Measurements from ENCODE around the gene GRIK4.

The GRIK4 gene

DNA sequence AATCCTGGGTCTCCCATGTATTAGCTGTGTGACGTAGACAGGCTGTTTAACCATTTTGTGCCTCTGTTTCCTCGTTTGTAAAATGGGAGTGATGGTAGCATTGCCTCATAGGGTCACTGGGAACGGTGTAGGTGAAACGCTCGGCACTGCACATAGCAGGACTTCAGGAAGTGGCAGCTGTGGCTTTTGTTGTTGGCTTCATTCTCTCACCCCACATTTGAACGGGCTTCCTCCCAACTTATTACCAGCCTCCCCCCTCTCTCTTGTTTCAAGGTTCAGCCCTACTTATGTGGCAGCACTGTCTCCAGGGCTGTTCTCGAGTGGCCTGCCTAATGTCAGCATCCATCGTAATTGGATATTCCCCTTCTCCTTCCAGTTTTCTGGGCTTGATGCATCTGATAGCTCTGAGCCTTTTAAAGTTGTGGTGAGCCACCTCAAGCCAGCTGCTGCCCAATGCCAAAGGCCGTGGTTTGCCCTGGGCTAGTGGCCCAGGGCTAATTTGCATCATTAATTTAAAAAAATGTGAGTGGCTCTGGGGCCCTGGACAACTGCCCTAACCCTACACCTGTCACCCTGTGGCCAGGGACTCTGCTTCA, 294.5 kb downstream of the GRIK4 start:
- ATAC-seq (replicated peaks; ENCODE audit: extremely low read depth, poor library complexity, severe bottlenecking) (no peak), DNase-seq (ENCODE audit: low spot score in 2 of 2) (no peak)
- Mint-ChIP-seq H3K27me3 (peaks cover 11% of the 10 kb centered on the region), H3K4me3 (no peak overlapping the region), H3K36me3 (ENCODE audit: insufficient read depth) (peaks cover 1% of the 10 kb centered on the region), H3K9me3 (no peaks in the 10 kb centered on the region), H3K27ac (ENCODE audit: low read depth) (no peak overlapping the region), H3K4me1 (peaks cover 33% of the 10 kb centered on the region)

DNA sequence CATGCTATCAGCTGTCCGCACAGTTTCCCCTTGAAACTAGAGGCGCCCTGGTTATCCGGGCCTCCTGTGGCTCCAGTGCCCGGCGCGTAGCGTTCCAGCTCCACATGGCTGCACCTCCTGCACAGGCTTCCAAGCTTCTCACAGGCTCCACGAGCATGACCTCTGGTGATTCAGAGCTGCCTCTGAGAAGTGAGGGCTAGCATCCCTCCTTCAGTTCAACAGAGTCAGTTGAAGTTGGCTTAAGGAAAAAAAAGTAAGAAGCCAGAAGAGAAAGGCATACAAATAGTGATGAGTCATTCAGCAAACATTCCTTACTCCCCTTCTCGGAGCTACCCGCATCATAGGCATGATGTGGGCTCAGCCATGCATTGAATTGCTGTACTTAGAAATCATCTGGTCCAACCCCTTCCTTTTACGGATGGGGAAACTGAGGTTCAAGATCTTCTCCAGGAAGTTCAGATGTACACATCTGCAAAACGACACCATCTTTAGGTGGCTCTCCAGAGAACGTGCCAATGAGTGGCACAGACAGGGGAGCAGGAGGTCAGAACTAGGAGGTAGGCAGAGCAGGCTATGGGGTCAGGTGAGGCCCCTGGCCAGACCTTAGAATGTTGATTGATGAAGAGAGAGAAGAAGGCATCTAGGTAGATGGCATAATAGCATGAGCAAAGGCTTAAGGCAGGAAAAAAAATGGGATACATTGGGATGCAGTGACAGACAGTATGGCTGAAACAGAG, 296.0 kb downstream of the GRIK4 start:
- DNase-seq (ENCODE audit: low spot score in 2 of 2) (no peak), ATAC-seq (replicated peaks; ENCODE audit: extremely low read depth, poor library complexity, severe bottlenecking) (no peak)
- Mint-ChIP-seq H3K4me3 (no peak overlapping the region), H3K27ac (ENCODE audit: low read depth) (peak overlapping the region; percentile 8), H3K36me3 (ENCODE audit: insufficient read depth) (peaks cover 1% of the 10 kb centered on the region), H3K27me3 (peaks cover 2% of the 10 kb centered on the region), H3K4me1 (peaks cover 28% of the 10 kb centered on the region), H3K9me3 (no peaks in the 10 kb centered on the region)

DNA sequence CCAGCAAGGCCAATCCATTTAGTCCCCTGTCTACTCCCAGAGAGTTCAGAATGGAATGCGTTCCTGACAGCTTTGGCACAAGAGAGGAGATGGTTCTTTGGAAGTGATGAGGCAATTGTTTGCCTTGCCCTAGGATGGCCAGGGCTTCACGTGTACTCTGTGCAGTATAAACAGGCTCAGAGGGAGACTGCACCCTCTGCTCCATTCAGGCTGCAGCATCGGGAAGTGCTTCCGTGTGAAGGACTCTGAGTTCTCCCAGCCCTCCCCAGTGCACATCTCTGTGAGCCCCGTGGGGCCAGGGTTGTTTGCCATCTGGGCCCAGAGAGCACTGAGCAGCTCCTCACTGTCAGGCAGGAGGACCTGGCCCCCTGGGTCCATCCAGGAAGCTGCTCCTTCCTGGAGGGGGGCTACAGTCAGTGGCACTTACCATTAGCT, 297.1 kb downstream of the GRIK4 start:
- peaks cover 28% of the 10 kb centered on the region for H3K4me1 Mint-ChIP-seq
- H3K27ac Mint-ChIP-seq (ENCODE audit: low read depth) = no peak overlapping the region
- H3K9me3 Mint-ChIP-seq = no peaks in the 10 kb centered on the region

DNA sequence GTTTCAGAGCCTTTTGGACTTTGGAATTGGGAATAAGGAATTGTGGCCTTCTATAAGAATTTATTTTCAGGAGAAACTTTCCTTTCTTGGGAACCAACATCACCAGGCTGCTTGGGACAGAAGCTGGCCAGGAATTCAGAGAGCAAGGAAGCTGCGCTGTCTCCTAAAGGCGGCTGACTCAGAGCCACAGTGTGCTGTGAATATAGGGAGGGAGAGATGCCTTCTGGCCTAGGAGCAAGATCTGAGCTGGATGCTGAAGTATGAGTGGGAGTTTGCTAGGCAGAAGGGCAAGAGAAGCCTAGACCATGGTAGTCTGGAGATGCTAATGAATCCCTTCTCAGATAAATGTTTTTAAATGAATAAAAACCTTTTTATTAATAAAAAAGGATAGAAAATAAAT, 298.7 kb downstream of the GRIK4 start:
- Mint-ChIP-seq H3K4me3 (no peak overlapping the region), H3K4me1 (peaks cover 20% of the 10 kb centered on the region), H3K27ac (ENCODE audit: low read depth) (no peak overlapping the region), H3K27me3 (peaks cover 8% of the 10 kb centered on the region), H3K9me3 (no peaks in the 10 kb centered on the region), H3K36me3 (ENCODE audit: insufficient read depth) (no peaks in the 10 kb centered on the region)
- DNase-seq (ENCODE audit: low spot score in 2 of 2) (no peak), ATAC-seq (replicated peaks; ENCODE audit: extremely low read depth, poor library complexity, severe bottlenecking) (no peak)

More for the DNA sequence above, 297.1 kb downstream of the GRIK4 start:
- Mint-ChIP-seq H3K36me3 (ENCODE audit: insufficient read depth) (peaks cover 1% of the 10 kb centered on the region), H3K4me3 (no peak overlapping the region), H3K27me3 (no peaks in the 10 kb centered on the region)
- DNase-seq (ENCODE audit: low spot score in 2 of 2) (no peak), ATAC-seq (replicated peaks; ENCODE audit: extremely low read depth, poor library complexity, severe bottlenecking) (no peak)

DNA sequence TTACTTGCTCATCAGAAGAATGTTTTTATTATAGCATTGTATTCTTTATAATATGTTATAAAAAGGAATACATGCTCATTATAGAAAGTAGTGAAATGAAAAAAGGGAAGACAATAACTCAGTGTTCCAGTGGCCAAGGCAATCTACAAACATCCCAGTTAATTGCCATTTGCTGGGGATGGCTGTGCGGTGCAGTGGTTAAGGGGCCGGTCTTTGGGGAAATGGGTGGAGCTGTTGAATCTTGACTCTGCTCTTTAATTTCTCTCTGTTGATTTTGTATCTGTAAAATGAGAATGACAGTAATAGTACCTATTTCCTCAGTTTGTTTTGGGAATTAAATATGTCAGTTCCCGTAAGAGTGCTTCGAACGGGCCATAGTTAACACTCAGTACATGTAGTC, 299.7 kb downstream of the GRIK4 start:
- no peaks in the 10 kb centered on the region for H3K36me3 Mint-ChIP-seq (ENCODE audit: insufficient read depth)
- ATAC-seq (replicated peaks; ENCODE audit: extremely low read depth, poor library complexity, severe bottlenecking) (no peak), DNase-seq (ENCODE audit: low spot score in 2 of 2) (no peak)
- H3K4me1 Mint-ChIP-seq = peaks cover 11% of the 10 kb centered on the region
- H3K9me3 Mint-ChIP-seq = no peaks in the 10 kb centered on the region
- no peak overlapping the region for H3K4me3 Mint-ChIP-seq
- no peak overlapping the region for H3K27ac Mint-ChIP-seq (ENCODE audit: low read depth)
- H3K27me3 Mint-ChIP-seq = peaks cover 10% of the 10 kb centered on the region

DNA sequence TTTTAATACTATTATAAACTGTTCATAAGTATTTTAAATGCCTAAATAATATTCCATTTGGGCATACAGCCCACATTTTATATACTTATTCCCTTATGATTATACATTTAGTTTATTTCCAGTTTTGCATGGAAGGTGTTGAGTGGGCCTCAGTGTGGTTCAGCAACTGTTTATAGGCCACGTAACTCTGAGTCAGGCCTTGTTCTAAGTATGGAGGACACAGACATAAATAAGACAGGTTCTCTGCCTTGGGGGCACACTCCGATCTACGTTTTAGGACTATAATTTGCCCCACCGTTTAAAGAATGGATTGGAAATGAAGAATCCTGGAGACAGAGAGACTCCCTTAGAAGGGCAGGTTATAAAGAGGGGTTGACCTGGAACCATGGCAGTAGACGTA, 300.2 kb downstream of the GRIK4 start:
- Mint-ChIP-seq H3K27me3 (peaks cover 13% of the 10 kb centered on the region), H3K27ac (ENCODE audit: low read depth) (no peak overlapping the region), H3K4me1 (peaks cover 6% of the 10 kb centered on the region), H3K36me3 (ENCODE audit: insufficient read depth) (no peaks in the 10 kb centered on the region), H3K9me3 (no peaks in the 10 kb centered on the region), H3K4me3 (no peak overlapping the region)
- ATAC-seq (replicated peaks; ENCODE audit: extremely low read depth, poor library complexity, severe bottlenecking) = no peak
- DNase-seq (ENCODE audit: low spot score in 2 of 2) = no peak

DNA sequence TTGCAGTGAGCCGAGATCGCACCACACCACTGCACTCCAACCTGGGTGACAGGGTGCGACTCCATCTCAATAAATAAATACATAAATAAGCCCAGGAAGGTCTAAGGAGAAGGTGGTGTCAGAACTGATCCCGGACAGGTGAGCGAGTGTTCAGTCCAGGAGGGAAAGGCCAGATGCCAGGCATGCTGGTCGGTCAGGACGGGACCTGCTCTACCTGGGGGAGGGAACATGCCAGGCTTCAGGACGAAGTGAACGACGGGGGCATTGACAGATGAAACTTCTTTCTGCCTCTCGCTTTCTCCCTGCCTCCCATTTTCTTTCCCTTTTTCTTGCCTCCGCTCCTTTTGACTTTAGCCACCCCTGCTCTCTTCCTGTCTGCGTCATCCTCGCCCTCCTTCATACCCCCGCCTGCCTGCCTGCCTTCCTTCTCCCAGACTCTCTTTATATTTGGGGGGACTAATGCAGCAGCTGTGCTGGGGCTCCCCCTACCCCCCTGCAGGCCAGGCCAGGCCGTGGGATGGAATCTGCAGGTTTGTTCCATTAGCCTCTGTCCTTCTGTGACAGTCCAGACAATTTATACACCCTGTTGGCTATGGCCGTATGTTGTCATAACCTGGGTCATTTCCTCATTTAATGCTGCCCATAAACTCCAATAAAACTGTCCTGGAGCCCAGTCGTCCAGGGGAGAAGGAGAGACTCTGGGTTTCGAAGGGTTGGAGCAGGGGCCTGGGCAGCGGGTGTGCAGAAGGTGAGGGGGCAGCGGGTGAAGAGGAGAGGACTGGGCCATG, 303.2 kb downstream of the GRIK4 start:
- Mint-ChIP-seq H3K4me3 (no peak overlapping the region), H3K27me3 (peaks cover 43% of the 10 kb centered on the region), H3K36me3 (ENCODE audit: insufficient read depth) (peaks cover 2% of the 10 kb centered on the region), H3K4me1 (peaks cover 7% of the 10 kb centered on the region), H3K9me3 (no peaks in the 10 kb centered on the region), H3K27ac (ENCODE audit: low read depth) (no peak overlapping the region)
- ATAC-seq (replicated peaks; ENCODE audit: extremely low read depth, poor library complexity, severe bottlenecking) = no peak
- DNase-seq (ENCODE audit: low spot score in 2 of 2) = no peak

DNA sequence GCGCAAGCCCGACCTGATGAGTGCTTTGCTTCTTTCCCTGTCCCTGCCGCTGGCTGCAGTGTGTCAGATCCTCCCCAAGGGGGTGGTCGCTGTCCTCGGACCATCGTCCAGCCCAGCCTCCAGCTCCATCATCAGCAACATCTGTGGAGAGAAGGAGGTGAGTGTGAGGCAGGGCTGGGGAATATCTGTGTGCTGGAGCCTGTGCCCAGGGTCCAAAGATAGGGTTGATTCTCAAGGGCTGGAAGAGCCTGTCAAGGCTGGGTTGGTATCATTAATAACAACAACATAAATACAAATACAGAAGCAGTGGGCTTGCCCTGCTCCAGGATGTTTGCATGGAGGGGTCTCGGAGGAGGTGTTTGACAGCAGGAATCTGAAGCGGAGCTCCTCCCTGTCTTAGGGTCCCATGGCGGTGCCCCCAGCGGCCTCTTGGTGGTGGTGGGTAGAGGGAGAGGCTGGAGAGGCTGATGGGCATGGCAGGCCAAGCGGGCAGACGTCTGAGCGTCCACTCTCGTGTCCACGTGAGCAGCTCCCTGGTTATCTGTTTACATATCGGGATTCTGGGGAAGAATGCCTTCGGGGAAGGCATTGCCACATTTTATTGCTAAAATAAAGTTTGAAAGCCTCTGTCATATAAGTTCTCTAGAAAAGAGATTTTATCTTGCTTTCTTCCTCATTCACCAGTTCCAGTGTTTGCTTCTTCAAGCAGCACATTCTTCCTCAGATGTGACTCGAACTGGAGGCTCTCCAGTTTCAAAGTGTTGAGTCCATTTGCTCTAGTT, 304.0 kb downstream of the GRIK4 start:
- DNase-seq (ENCODE audit: low spot score in 2 of 2) (no peak), ATAC-seq (replicated peaks; ENCODE audit: extremely low read depth, poor library complexity, severe bottlenecking) (no peak)
- H3K27ac Mint-ChIP-seq (ENCODE audit: low read depth) = no peak overlapping the region
- H3K4me1 Mint-ChIP-seq = peaks cover 7% of the 10 kb centered on the region
- H3K36me3 Mint-ChIP-seq (ENCODE audit: insufficient read depth) = peaks cover 2% of the 10 kb centered on the region
- peaks cover 51% of the 10 kb centered on the region for H3K27me3 Mint-ChIP-seq
- H3K9me3 Mint-ChIP-seq = no peaks in the 10 kb centered on the region
- no peak overlapping the region for H3K4me3 Mint-ChIP-seq

DNA sequence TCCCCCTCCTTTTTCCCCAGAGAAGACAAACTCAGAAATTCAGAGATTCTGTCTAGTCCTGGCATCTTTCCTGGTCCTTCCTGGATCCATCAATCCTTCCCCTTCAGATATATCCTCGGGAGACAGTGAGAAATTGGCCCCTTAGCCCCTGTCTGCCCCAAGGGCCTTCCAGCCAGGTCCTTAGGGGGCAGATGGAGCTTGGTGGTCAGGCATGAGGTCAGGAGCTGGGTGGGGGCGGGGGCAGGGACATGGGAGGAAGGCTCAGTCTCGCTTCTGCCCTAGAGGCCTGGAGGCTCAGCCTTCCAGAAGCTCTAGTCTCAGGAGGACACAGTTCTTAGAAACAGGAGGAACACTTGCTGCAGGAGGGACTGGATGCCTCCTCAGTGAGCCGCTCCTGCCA, 304.6 kb downstream of the GRIK4 start:
- ATAC-seq (replicated peaks; ENCODE audit: extremely low read depth, poor library complexity, severe bottlenecking) = no peak
- Mint-ChIP-seq H3K36me3 (ENCODE audit: insufficient read depth) (peaks cover 2% of the 10 kb centered on the region), H3K9me3 (no peaks in the 10 kb centered on the region), H3K27me3 (peaks cover 57% of the 10 kb centered on the region), H3K27ac (ENCODE audit: low read depth) (no peak overlapping the region), H3K4me3 (no peak overlapping the region), H3K4me1 (peaks cover 7% of the 10 kb centered on the region)
- DNase-seq (ENCODE audit: low spot score in 2 of 2) = no peak

DNA sequence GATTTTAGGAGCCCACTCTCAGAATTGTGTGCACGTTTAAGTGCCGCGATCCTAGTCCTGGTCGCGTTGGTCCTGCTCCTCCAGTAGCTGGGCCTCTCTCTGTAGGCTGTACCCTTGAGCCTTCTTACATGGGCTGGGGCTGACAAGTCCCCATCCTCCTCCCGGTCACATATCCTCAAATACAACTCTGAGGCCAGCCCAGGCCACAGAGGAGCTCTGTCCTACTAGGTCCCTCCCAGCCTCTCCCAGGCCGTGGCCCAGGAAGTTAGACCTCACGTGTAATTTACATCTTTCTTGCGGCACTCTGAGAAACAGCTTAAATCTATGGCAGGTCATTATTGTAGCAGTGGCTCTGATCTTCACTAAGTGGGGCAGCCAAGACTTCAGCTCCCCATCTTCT, 305.2 kb downstream of the GRIK4 start:
- no peak overlapping the region for H3K4me3 Mint-ChIP-seq
- ATAC-seq (replicated peaks; ENCODE audit: extremely low read depth, poor library complexity, severe bottlenecking) = no peak
- H3K27me3 Mint-ChIP-seq = peaks cover 63% of the 10 kb centered on the region
- H3K9me3 Mint-ChIP-seq = no peaks in the 10 kb centered on the region
- DNase-seq (ENCODE audit: low spot score in 2 of 2) = no peak
- H3K27ac Mint-ChIP-seq (ENCODE audit: low read depth) = no peak overlapping the region
- H3K4me1 Mint-ChIP-seq = peaks cover 7% of the 10 kb centered on the region
- peaks cover 2% of the 10 kb centered on the region for H3K36me3 Mint-ChIP-seq (ENCODE audit: insufficient read depth)

DNA sequence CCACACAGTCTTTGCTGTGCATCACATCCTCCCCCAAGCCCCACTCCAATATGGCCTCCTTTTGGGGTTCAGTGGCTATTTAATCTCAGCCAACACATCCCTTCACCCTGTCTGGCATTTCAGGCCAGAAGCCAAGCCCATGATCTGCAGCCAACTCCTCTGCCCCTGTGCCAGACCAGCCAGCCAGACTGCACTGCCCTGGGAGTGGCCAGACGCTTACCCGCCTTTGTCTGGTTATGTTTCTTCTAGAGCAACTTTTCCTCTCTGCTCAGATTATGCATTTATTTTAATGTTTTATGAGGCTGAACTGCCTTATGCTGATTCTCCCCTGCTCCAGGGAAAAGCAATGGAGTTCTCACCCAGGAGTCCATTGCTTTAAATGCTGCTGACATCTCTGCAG, 305.6 kb downstream of the GRIK4 start:
- peaks cover 7% of the 10 kb centered on the region for H3K4me1 Mint-ChIP-seq
- H3K36me3 Mint-ChIP-seq (ENCODE audit: insufficient read depth) = peaks cover 2% of the 10 kb centered on the region
- H3K27me3 Mint-ChIP-seq = peaks cover 63% of the 10 kb centered on the region
- DNase-seq (ENCODE audit: low spot score in 2 of 2) (no peak), ATAC-seq (replicated peaks; ENCODE audit: extremely low read depth, poor library complexity, severe bottlenecking) (no peak)
- no peak overlapping the region for H3K4me3 Mint-ChIP-seq
- H3K9me3 Mint-ChIP-seq = no peaks in the 10 kb centered on the region
- H3K27ac Mint-ChIP-seq (ENCODE audit: low read depth) = no peak overlapping the region

DNA sequence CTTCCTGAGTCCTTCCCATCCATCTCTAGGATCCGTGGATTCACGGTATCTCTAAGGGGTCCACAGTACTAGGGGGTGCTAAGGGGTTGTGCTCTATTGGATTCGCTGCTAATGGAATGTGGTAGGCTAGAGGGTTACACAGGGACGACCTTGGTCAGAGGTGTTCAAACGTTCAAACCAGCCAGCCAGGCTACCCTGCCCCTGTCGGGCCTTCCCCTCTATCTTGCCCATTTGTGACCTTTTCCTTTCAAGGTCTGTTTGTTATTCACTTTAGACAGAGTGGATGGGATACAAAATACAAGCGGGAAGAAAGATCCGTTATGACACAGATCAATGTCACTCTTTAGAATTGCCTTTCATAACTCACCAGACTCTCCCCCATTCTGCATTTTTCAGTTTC, 306.5 kb downstream of the GRIK4 start:
- Mint-ChIP-seq H3K4me3 (no peak overlapping the region), H3K9me3 (no peaks in the 10 kb centered on the region), H3K4me1 (peaks cover 7% of the 10 kb centered on the region), H3K36me3 (ENCODE audit: insufficient read depth) (peaks cover 2% of the 10 kb centered on the region), H3K27ac (ENCODE audit: low read depth) (no peak overlapping the region), H3K27me3 (peaks cover 63% of the 10 kb centered on the region)
- DNase-seq (ENCODE audit: low spot score in 2 of 2) (no peak), ATAC-seq (replicated peaks; ENCODE audit: extremely low read depth, poor library complexity, severe bottlenecking) (no peak)

Measured in central memory CD8-positive, alpha-beta T cell (primary cell).